NCI-H82 (cell line): Measurements from ENCODE around the gene ORMDL3.

Experiments
- DNase-seq: peaks from one replicate; lab custom pipeline; 2025; lab: John Stamatoyannopoulos, UW

ORMDL3 gene, protein sequence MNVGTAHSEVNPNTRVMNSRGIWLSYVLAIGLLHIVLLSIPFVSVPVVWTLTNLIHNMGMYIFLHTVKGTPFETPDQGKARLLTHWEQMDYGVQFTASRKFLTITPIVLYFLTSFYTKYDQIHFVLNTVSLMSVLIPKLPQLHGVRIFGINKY

DNA sequence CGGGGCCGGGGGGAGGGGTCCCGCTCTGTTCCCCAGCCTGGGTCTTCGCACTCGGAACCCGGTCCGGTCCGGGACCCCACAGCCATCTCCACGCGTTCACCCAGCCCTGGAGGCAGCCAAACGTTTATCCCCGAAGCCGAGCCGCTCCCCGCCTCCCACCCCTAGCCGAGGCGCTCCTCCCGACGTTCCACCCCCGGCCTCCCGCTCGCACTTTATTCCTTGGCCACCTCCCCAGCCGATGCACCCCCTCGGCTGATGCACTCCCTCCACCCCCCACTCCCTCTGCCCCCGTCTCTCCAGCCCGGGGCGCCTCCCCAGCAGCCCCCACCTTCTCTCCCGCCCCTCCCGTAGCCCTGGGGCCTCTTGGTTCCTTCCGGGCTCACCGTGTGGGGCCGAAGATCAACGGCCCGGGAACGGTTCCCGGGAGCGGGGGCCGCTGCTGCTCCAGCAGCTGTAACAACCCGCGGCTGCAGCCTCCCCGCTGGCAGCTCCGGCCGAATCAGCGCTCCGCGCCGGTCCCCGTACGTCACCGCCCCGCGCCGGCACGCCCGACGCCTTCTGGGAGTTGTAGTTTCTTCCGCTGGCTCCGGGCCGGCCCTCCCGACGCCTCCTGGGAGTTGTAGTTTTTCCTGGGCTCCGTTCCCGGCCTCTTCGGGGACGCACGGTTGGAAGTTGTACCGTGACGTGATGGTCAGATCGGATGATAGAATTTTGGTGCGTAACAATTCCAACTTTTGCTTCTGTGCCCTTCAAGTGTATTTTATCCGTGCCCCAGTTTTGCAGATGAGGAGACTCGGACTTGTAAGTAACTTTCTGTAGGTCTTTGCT lies at the start of gene ORMDL3, which contains the start of gene LRRC3C:
Gene ORMDL3, minus strand, starts transcription at position 501 of the 828 bp plus-strand sequence. CDS start 3,398 bp downstream, outside the sequence.
Gene LRRC3C, plus strand, starts transcription at position 632 of the 828 bp plus-strand sequence. CDS start 13,792 bp downstream, outside the sequence.
- DNase-seq: peak; percentile 95

DNA sequence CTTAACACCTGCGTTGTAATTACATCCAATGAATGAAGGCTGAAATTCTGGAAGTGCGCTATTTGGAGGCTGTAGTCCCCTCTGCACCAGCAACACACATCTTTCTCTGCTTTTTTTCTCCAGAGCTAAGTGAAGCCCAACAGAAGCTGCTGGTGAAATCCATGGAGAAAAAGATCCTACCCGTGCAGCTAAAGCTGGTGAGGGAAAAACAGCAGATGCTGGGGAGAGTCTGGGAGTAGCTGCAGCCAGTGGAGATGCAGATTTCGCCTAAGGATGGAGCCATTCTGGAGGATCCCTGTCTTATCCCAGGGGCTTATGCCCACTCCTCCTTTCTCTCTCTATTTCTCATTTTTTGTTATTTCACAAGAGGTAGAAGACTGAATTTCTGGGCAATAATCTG lies 48.4 kb upstream of the ORMDL3 start:
- DNase-seq: no peak

DNA sequence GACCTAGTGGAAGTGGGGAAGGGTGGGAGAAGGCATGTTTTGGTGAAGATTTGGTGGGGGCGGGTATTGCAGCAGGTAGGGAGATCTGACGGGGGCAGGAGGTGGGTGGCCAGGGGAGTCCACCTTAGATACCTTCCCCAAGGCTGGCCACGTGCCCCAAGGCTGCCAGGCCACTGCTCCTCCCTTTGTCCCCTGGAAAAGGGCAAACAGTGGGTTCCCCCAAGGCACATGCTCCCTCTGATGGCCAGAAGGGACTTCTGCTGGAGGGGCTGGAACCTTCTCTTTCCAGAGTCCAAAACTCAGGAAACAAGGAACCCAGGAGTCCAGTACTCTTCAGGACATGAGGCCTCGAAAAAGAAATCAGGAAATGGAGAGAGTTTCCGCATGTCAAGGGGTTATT lies 47.0 kb upstream of the ORMDL3 start:
- no peak for DNase-seq

DNA sequence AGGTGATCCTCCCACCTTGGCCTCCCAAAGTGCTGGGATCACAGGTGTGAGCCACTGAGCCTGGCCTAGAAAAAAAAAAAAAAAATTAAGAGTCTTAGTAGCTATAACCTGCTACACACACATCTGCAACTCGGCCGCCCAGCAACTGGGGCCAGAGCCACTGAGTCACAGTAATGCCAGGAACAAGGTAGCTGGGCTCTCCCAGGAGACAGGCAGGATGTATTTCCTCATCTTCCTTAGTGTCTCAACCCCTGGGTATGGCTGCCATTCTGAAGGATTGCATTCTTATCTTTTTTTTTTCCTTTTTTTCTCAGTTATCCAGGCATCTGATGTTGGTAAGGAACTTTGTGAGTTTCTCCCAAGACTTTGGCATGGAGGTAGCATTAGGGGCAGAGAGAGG lies 46.1 kb upstream of the ORMDL3 start:
- DNase-seq: no peak

DNA sequence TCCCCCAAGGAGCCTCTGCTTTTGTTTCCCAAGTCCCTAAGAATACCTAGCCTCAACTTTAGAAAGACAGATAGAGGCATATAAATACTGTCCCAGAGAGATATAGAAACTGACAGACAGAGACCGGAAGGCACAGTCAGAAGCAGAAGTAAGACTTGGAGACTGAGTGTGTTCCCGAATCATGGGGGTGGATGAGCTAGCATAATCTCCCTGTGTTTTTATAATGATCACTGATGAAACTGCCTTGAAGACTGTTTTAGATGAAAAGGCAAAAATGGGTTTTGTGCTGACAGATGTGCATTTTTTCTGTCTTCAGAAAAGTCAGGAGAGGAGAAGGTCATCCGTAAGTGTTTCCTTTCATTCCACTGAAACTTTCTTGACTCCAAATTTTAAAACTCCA lies 44.9 kb upstream of the ORMDL3 start:
- DNase-seq: no peak

DNA sequence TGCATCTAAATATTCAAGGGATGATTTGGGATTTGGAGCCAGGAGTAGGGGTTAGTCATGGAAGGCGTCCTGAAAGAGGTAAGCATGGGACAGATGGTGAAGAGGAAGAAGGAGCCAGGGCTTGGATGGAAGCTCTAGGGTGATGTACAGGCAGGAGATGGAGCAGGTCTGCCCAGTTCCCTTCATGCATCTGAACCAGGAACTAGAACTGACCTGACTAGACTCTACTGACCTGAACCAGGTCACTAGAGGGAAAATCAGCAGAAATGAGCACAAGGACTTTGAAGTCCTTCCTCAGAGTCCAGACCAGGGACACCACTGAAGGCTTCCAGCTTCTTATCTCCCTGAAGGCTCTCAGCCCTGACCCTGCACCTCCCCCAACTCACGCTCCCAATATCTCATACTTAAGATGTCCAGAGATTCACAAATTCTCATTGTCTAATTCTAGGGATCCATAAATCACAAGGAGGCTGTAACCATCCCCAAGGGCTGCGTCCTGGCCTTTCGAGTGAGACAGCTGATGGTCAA lies 43.7 kb upstream of the ORMDL3 start:
- DNase-seq: no peak

DNA sequence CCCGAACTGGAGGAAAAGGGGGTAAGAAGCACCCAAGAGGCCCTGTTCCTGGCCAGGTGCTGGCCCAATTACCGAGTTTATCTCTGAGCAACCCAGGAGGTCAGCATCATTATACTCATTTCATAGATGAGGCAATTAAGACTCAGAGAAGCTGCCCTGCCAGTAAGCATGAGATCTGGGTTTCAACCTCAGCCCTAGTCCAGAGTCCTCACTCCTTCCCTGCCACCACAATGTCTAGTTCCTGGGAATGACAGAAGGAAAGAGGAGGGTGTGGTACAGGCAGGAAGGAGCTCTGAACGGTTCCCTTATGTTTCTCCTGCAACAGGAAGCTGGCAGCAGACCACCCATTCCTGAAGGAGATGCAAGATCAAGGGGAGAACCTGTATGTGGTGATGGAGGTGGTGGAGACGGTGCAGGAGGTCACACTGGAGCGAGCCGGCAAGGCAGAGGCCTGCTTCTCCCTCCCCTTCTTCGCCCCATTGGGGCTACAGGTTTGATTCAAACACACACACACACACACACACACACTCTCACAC lies 42.8 kb upstream of the ORMDL3 start:
- no peak for DNase-seq

DNA sequence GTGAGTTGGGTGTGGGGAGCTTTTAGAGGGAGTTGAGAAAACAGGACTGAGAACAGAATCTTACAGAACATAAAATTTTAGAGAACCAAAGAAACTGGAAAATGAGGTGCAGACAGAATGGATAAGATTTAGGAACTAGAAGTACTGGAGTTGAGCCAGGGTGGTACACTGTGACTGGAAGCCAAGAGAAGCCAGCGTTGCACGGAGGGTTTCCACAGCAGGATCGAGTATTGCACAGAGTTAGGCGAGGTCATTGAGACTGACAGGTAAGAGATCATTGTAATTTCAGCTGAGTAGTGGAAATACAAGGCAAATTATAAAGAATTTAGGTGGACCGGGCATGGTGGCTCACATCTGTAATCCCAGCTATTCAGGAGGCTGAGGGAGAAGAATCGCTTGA lies 42.0 kb upstream of the ORMDL3 start:
- no peak for DNase-seq

DNA sequence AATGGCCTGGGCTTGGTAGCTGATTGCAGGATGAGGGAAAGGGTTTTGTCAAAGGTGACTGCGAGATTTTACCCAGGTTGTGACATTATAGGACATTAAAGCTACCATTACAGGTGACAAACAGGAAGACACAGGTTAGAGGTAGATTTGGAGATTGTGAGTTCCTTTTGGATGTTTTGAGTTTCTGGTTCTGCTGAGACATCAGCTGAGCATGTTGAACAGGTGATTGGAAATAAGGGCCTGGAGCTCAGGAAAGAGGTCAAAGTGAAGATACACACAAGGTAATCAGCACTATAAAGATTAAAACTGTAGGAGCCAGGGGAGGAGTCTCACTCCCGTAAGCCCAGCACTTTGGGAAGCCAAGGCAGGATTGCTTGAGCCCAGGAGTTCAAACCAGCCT lies 41.4 kb upstream of the ORMDL3 start:
- no peak for DNase-seq

DNA sequence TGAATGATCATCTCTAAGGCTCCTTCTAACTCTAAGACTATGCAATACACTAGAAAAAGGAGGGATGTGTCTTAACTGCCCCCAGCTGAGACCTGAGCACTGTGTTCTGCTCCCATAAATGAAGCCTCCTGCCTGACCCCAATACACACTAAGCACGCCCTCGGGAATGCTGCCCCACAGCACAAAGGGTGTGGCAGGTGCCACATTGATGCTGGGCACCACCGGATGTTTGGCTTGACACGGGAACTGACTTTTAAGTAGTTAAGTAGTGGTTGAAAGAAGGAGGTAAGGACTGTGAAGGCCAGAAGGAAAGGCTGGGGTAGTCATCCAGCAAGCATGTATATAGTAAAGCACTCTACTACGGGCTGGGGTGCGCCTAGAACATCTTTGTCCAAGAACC lies 39.4 kb upstream of the ORMDL3 start:
- DNase-seq: no peak

DNA sequence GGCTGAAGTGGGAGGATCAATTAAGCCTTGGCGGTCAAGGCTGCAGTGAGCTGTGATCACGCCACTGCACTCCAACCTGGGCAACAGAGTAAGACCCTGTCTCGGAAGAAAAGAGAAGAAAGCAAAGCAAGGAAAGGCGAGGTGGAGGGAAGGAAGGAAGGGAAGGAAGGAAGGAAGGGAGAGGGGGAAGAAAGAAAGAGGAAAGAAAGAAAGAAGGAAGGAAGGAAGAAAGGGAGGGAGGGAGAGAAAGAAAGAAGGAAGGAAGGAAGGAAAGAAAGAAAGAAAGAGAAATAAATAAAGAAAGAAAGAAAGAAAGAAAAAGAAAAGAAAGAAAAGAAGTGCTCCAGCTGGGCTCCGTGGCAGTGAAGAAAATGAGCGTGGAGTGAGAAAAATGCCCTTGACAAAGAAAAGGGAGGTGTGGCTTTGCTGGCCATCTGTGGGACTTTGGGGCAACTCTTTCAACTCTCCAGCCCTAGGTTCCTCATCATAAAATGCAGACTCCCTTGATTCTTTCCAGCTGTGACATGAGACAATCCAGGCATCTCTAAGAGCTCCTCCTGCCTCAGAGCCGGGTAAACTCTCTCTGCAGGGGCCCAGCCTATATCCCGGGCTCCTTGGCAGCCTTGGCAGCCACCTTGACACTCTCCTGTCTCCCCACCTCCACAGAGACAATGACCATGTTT lies 37.8 kb upstream of the ORMDL3 start:
- DNase-seq: no peak

DNA sequence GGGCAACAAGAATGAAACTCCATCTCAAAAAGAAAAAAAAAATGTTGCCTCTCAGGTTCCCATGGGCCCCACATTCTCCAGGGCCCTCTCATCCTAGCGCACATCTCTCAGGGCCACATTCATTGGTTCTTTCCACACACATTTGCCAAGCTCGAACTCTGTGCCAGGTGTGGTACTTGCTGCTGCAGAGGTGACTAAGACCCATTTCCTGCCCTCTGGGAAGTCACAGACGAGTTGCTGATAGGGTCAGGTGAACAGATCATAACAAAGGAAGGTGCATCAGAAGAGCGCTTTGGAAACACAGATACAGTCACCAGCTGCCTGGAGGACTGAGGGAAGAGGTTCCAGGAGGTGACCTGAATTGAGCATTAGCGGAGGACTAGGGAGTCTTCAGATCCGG lies 36.4 kb upstream of the ORMDL3 start:
- DNase-seq: no peak

DNA sequence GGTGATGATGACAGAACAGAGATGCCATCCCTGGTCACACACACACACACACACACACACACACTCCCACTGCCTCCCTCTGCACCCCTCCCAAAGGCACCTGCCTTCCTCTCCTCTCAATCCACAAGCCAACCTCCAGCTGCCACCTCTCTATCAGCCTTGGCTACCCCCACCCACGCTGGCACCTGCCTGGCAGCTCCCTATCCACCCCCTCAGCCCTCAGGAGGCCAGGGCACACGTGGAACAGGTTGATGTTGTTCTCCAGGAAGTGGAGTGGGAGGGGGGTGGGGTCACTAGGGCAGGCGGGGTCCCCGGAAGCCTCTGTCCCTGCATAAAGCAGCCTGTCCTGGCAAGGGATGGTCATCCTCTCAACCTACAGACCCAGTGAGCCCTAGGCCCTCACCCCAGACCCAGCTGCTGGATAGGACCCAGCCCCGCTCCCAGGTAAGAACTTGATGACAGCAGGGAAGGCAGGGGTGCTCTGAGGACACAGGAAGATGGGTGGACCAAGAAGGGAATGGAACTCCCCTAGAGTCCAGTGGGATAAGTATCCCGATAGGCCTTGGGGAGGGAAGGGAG lies 35.3 kb upstream of the ORMDL3 start, which contains the start of gene GSDMA:
Gene GSDMA, plus strand, starts transcription at position 363 of the 579 bp plus-strand sequence. CDS start 2,684 bp downstream, outside the sequence.
- no peak for DNase-seq

DNA sequence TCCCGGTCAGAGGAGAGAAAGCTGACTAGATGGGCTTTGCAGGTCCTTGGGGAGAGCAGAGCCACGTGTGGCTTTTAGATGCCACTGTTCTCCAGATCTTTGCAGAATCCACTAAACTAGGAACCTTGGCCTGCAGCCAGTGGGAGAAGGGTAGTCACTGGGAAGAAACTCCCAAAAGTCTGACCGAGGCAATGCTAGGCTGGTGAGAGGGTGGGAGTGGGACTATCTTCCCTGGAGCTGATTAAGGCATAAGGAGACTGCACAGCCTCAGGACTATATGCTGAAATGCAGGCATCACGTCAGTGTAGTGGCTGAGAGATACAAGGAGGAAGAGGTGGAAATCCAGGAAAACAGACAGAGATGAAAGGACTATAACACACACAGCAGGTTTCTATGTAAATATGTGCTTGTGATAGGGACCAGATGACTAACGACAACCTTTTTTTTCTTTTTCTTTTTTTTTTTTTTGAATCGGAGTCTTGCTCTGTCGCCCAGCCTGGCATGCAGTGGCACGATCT lies 33.2 kb upstream of the ORMDL3 start:
- DNase-seq: no peak

DNA sequence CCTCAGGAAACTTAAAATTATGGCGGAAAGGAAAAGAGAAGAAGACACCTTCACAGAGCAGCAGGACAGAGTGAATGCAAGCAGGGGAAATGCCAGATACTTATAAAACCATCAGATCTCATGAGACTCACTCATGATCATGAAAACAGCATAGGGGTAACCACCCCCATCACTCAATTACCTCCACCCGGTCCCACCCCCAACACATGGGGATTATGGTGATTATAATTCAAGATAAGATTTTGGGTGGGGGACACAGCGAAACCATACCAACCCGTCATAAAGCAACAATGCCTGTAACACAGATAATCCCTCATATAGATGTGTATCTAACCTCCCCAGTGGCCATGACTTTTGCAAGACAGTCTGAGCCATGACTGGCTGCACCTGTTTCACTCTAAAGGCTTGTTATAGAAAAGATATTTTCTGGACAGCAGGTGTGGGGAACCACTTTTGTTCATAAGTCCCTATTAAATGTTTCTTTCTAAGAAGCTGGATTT lies 28.4 kb upstream of the ORMDL3 start:
- DNase-seq: no peak

DNA sequence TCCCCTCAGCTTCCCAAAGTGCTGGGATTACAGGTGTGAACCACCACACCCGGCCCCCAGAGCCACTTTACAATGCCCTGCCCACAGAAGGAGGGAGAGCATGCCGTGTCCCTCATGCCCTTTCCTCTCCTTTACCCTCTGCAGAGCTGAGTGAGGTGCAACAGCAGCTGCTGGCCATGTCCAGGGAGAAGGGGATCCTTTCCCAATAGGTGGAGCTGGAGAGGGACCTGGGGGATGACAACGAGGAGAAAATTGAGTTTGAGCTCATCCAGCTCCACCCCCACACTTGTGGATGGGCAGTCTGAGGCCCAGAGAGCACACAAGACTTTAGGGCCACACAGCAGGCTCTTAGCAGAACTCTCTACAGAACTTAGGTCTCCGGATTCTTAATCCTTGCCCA lies 27.5 kb upstream of the ORMDL3 start:
- peak; percentile 22 for DNase-seq

DNA sequence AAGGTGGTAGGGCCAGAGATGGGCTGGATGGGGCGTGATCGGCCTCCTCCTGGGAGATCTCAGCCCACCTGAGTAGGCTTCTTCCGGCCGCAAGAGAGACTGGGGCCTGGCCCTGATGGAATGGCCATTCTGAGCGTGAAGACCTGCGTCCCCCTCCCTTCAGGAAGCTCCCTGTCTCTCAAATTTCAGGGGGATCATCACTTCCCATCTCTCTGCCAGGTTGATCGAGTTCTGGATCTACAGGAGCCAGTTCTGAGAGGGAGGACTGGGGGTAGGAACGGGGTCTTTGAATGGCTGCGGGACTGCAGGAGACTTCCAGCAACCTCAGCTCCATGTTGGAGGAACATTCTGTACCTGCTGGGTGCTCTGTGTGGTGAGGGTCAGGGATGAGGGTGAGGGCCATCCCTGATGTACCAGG lies 26.1 kb upstream of the ORMDL3 start:
- DNase-seq: no peak

DNA sequence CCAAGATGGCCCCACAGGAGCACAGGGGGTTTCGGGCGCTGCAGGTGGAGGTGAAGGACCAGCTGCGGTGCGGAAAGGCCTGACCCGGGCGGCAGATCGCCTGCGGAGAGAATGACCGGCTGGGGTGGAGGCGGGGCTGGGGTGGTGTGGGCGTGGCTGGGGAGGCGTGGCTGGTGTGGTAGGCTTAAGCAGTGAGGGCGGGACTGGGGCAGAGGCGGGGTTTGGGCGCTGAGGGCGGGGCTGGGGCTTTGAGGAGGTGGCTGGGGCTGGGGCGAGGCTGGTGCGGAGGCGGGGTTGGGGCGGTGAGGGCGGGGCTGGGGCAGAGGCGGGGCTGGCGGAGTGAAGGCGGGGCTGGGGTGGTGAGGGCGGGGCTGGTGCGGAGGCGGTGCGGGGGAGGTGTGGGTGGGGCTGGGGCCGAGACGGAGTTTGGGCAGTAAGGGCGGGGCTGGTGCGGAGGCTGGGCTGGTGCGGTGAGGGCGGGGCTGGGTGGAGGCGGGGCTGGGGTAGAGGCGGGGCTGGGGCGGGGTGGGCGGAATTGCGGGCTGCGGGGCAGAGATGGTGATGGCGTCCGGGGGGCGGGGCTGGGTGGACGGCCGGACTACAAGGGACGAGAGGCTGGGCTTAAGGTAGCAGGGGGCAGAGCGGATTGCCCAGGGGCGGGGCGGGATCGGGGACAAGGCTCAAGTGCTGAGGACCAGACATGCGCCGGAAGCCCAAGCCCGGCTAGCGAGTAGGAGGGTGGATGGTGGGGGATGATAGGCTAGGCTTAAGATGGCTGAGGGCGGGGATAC lies 25.5 kb upstream of the ORMDL3 start:
- DNase-seq: peak; percentile 100

DNA sequence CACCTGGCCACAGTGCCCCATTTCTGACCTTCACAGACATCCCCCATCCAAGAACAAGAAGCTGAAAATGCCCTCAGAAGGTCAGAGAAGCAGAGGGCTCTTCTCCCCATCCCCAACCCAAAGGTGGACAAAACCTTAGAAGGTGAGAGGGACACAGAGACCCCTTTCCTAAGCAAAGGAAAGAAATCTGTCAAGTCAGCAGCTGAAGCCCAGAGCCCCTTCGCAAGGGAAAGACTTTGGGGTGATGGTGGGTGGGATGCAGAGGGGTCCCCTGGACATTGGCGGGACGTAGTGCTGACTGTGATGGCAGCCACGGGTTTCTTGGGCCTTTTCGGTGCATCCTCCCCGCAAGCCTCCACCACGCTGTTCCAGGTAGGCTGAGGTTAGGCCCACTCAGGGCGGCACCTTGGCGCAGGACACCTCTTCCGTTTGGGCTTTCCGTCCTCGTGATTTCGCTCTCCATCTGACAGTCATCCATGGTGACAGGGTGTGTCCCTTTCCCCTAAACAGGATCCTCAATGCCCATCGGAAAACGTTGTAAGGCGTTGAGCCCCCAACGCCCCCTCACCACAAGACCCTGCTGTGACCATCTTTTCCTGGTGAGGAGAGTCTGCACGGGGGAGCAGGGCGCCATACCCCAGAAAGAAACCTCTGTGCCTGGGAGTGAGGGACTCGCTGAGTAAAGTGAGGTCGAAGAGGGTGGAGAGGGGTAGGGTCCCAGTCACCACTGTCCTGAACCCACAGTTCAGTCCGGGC lies 24.7 kb upstream of the ORMDL3 start:
- peak; percentile 47 for DNase-seq

DNA sequence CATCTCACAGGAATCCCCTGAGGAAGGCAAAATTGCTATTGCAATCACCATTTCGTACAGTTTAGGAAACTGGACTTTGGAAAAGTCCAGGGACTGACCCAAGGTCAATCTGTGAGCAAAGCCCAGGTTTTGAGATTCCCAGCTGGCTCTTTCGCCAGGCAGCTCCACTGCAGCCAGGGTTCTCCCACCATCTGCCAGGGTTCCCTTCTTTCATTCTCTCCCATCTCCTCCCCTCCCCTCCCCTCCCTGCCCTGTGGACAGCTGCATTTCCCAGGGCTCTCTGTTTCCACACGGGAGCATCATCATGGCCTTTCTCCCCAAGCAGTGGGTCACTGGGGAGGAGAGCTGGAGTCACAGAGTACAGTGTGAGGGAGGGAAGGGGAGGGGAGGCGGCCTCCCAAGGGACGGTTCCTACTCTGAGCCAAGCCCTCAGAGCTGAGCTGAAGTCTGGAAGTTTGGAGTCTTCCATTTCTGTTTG lies 23.5 kb upstream of the ORMDL3 start:
- DNase-seq: peak; percentile 50
